ENCODE data around the gene SCN10A. TPM values are rescaled to one million over a fixed set of nuclear protein-coding genes. Genes with fewer than 3 reads are reported as not detected.

SCN10A gene
- total RNA-seq, 2 donors from 2014 or later, result not detected

DNA sequence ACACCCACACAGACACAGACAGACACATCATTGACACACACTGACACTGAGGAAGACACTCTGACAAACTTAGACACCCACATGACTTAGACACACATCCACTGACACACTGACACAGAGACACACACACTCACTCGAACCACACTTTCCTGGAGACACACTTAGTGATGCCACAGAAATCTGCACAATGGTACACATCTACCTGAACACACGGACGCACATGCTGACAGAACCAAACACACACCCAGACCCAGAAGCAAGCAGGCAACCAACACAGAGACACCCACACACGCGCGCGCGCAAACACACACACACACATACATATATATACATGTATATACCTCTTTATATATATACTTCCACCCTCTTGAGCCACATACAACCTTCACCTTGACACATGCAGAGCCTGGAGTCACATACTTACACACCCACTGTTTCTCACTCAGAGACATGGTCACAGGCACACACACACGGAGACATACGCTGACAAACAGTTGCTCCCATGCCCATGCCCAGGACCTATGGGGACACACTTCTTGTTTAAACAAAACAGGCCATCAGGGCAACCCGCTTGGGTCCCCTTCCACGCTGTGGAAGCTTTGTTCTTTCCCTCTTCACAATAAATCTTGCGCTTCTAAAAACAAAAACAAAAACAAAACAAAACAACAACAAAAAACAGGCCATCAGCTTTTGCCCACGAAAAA is 165.6 kb downstream of the SCN10A start:
- Mint-ChIP-seq H3K36me3 (ENCODE audit: low read depth) (no peaks in the 10 kb centered on the region), H3K27ac (no peak overlapping the region), H3K27me3 (ENCODE audit: insufficient read depth) (peaks cover 8% of the 10 kb centered on the region), H3K4me3 (no peak overlapping the region), H3K4me1 (peaks cover 4% of the 10 kb centered on the region), H3K9me3 (peaks cover 4% of the 10 kb centered on the region)
- Histone ChIP-seq H3K27ac (ENCODE audit: low read depth, low read length) (no peak overlapping the region), H3K9me3 (ENCODE audit: control insufficient read depth, low read length) (peaks cover 7% of the 10 kb centered on the region), H3K27me3 (ENCODE audit: control insufficient read depth, insufficient read depth, low read length, poor library complexity, severe bottlenecking) (peaks cover 73% of the 10 kb centered on the region), H3K9ac (ENCODE audit: extremely low read depth, low read length, poor library complexity, severe bottlenecking) (no peak overlapping the region), H3K4me1 (ENCODE audit: control insufficient read depth, insufficient read depth, low read length) (no peaks in the 10 kb centered on the region), H3K4me3 (ENCODE audit: low read length) (peak overlapping the region; percentile 61), H3K36me3 (ENCODE audit: control insufficient read depth, insufficient read depth, low read length) (no peaks in the 10 kb centered on the region)
- TF ChIP-seq, protein P1, sequence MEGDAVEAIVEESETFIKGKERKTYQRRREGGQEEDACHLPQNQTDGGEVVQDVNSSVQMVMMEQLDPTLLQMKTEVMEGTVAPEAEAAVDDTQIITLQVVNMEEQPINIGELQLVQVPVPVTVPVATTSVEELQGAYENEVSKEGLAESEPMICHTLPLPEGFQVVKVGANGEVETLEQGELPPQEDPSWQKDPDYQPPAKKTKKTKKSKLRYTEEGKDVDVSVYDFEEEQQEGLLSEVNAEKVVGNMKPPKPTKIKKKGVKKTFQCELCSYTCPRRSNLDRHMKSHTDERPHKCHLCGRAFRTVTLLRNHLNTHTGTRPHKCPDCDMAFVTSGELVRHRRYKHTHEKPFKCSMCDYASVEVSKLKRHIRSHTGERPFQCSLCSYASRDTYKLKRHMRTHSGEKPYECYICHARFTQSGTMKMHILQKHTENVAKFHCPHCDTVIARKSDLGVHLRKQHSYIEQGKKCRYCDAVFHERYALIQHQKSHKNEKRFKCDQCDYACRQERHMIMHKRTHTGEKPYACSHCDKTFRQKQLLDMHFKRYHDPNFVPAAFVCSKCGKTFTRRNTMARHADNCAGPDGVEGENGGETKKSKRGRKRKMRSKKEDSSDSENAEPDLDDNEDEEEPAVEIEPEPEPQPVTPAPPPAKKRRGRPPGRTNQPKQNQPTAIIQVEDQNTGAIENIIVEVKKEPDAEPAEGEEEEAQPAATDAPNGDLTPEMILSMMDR (conservative IDR thresholded peaks at IDR 0.05), result no peak
- 65 to 83% methylated on average over 4 to 14 of the region's 14 CpGs for WGBS, 2 experiments (ENCODE audit: insufficient coverage in 1 of 2, insufficient read length in 1 of 2)
- peak; percentile 58 for DNase-seq

GRCh38 chr3:38649500-38650247 is 166.3 kb downstream of the SCN10A start, which contains the start of gene SCN5A:
TSS of gene SCN5A (minus strand) at chr3:38649687. CDS start at chr3:38633307, 16,380 bp downstream.
- peaks cover 3% of the 10 kb centered on the region for H3K4me1 Mint-ChIP-seq
- TF ChIP-seq, protein P1 (conservative IDR thresholded peaks at IDR 0.05), result no peak
- H3K9me3 Mint-ChIP-seq, result peaks cover 4% of the 10 kb centered on the region
- Histone ChIP-seq H3K4me3 (ENCODE audit: low read length) (peak within 1 kb of the TSS; percentile 68), H3K9ac (ENCODE audit: extremely low read depth, low read length, poor library complexity, severe bottlenecking) (no peak within 1 kb of the TSS), H3K9me3 (ENCODE audit: control insufficient read depth, low read length) (peaks cover 7% of the 10 kb centered on the region), H3K36me3 (ENCODE audit: control insufficient read depth, insufficient read depth, low read length) (no peaks in the 10 kb centered on the region), H3K27ac (ENCODE audit: low read depth, low read length) (no peak within 1 kb of the TSS), H3K4me1 (ENCODE audit: control insufficient read depth, insufficient read depth, low read length) (no peaks in the 10 kb centered on the region), H3K27me3 (ENCODE audit: control insufficient read depth, insufficient read depth, low read length, poor library complexity, severe bottlenecking) (peaks cover 73% of the 10 kb centered on the region)
- DNase-seq, result peak; percentile 92
- no peak within 1 kb of the TSS for H3K27ac Mint-ChIP-seq
- peaks cover 5% of the 10 kb centered on the region for H3K27me3 Mint-ChIP-seq (ENCODE audit: insufficient read depth)
- no peaks in the 10 kb centered on the region for H3K36me3 Mint-ChIP-seq (ENCODE audit: low read depth)
- no peak within 1 kb of the TSS for H3K4me3 Mint-ChIP-seq
- WGBS, 2 experiments (ENCODE audit: insufficient coverage in 1 of 2, insufficient read length in 1 of 2), result 4 to 39% methylated on average over 3 to 76 of the region's 76 CpGs

DNA sequence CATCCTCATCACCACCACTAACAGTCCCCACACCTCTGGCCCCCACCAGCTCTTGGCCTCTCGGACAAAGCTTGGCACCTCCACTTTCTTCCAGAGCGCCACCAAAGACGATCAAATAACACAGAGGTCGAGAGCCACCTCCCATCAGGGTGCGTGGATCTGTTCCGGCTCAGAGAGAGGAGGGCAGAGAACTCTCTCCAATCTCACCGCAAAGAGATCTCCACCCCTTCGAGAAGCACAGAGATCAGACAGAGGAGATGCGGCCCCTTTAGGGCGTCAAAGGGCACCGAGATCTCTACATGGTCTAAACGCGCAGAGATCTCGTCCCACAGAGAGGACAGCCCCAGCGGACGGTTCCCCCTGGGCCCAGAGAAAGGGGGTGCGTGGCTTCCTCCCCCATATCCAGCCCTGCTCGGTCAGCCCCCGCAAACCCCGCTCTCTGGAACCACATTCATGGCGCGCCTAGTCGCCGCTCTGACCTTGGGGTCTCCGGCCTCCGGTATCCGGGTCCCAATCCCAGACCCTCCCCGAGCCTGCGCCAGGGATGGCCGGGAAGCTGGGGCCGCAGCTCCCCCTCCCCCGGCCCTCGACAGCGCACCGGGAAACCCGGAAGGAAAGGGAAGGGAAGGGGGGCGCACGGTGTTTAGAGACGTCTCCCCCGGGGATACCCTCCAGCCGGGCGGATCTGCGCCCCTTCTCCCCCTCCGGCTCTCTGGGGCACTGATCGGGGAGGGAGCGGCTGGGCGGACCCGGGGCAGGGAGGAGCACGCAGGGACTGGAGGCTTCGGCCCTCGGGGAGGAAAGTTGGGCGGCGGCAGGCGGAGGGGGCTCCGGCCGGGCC is 167.1 kb downstream of the SCN10A start:
- Mint-ChIP-seq H3K9me3 (peaks cover 4% of the 10 kb centered on the region), H3K4me3 (no peak overlapping the region), H3K27me3 (ENCODE audit: insufficient read depth) (no peaks in the 10 kb centered on the region), H3K27ac (no peak overlapping the region), H3K4me1 (peaks cover 3% of the 10 kb centered on the region), H3K36me3 (ENCODE audit: low read depth) (no peaks in the 10 kb centered on the region)
- H3K9me3 ChIP-seq (ENCODE audit: control insufficient read depth, low read length), result peaks cover 7% of the 10 kb centered on the region
- H3K27ac ChIP-seq (ENCODE audit: low read depth, low read length), result no peak overlapping the region
- no peaks in the 10 kb centered on the region for H3K4me1 ChIP-seq (ENCODE audit: control insufficient read depth, insufficient read depth, low read length)
- peak overlapping the region; percentile 68 for H3K4me3 ChIP-seq (ENCODE audit: low read length)
- peaks cover 71% of the 10 kb centered on the region for H3K27me3 ChIP-seq (ENCODE audit: control insufficient read depth, insufficient read depth, low read length, poor library complexity, severe bottlenecking)
- H3K9ac ChIP-seq (ENCODE audit: extremely low read depth, low read length, poor library complexity, severe bottlenecking), result no peak overlapping the region
- no peak for DNase-seq
- TF ChIP-seq, protein P1 (conservative IDR thresholded peaks at IDR 0.05), result no peak
- WGBS, 2 experiments (ENCODE audit: insufficient coverage in 1 of 2, insufficient read length in 1 of 2), result 15 to 26% methylated on average over 18 to 56 of the region's 56 CpGs
- H3K36me3 ChIP-seq (ENCODE audit: control insufficient read depth, insufficient read depth, low read length), result no peaks in the 10 kb centered on the region

All from endodermal cell (in vitro differentiated cells).